ENCODE results near the gene STAMBPL1.

STAMBPL1 gene

GRCh38 chr10:88923520-88923919 lies 43.5 kb downstream of the STAMBPL1 start:
- no peak for DNase-seq (ENCODE audit: low spot score)
- Histone ChIP-seq H3K18ac (ENCODE audit: low read length) (no peak overlapping the region), H3K27me3 (ENCODE audit: control insufficient read depth in 3 of 3, insufficient read depth in 3 of 3, low read depth in 1 of 3, low read length in 3 of 3) (no peaks in the 10 kb centered on the region), H2AK5ac (ENCODE audit: low read depth, low read length) (no peak overlapping the region), H4K8ac (ENCODE audit: low read depth, low read length) (no peak overlapping the region), H4K91ac (ENCODE audit: low read depth, low read length, poor library complexity) (no peak overlapping the region), H2BK15ac (ENCODE audit: low read length) (no peak overlapping the region), H3K9ac (ENCODE audit: low read depth, low read length, poor library complexity) (no peak overlapping the region), H2AFZ (ENCODE audit: low read length) (no peak overlapping the region), H3K23ac (ENCODE audit: low read depth, low read length, poor library complexity) (no peak overlapping the region), H3K4me3 (ENCODE audit: low read length in 2 of 2) (no peak overlapping the region), H2BK120ac (ENCODE audit: low read depth, low read length) (no peak overlapping the region), H3K27ac (replicated peaks; ENCODE audit: low read length) (no peak overlapping the region), H3K36me3 (replicated peaks in 1 of 2; ENCODE audit: control insufficient read depth in 2 of 2, insufficient read depth in 2 of 2, low read length in 2 of 2) (no peaks in the 10 kb centered on the region), H2BK12ac (ENCODE audit: low read length) (no peak overlapping the region), H3K14ac (ENCODE audit: low read length) (no peak overlapping the region), H3K9me3 (replicated peaks in 1 of 2; ENCODE audit: control insufficient read depth in 2 of 2, insufficient read depth in 1 of 2, low read depth in 1 of 2, low read length in 2 of 2) (no peaks in the 10 kb centered on the region), H3K4ac (ENCODE audit: low read length) (no peak overlapping the region), H3K4me2 (ENCODE audit: insufficient read depth, low read length, poor library complexity, severe bottlenecking) (no peak overlapping the region), H2BK5ac (ENCODE audit: low read length) (no peak overlapping the region), H3K79me1 (ENCODE audit: low read depth, low read length) (no peaks in the 10 kb centered on the region), H3K4me1 (ENCODE audit: control insufficient read depth in 2 of 2, insufficient read depth in 1 of 2, low read depth in 1 of 2, low read length in 2 of 2) (no peaks in the 10 kb centered on the region)

- no CpG with 5 or more reads among the region's 6 CpGs for WGBS, 2 donors (ENCODE audit: extremely low coverage in 2 of 2, insufficient read length in 2 of 2, insufficient replicate concordance in 1 of 2)
- Histone ChIP-seq H2BK15ac (ENCODE audit: low read length) (no peak overlapping the region), H4K91ac (ENCODE audit: low read depth, low read length, poor library complexity) (no peak overlapping the region), H3K36me3 (replicated peaks in 1 of 2; ENCODE audit: control insufficient read depth in 2 of 2, insufficient read depth in 2 of 2, low read length in 2 of 2) (no peaks in the 10 kb centered on the region), H2BK5ac (ENCODE audit: low read length) (no peak overlapping the region), H2BK120ac (ENCODE audit: low read depth, low read length) (no peak overlapping the region), H3K4ac (ENCODE audit: low read length) (no peak overlapping the region), H3K18ac (ENCODE audit: low read length) (no peak overlapping the region), H2BK12ac (ENCODE audit: low read length) (no peak overlapping the region), H3K9ac (ENCODE audit: low read depth, low read length, poor library complexity) (no peak overlapping the region), H3K4me2 (ENCODE audit: insufficient read depth, low read length, poor library complexity, severe bottlenecking) (no peak overlapping the region), H3K23ac (ENCODE audit: low read depth, low read length, poor library complexity) (no peak overlapping the region), H3K4me1 (ENCODE audit: control insufficient read depth in 2 of 2, insufficient read depth in 1 of 2, low read depth in 1 of 2, low read length in 2 of 2) (no peaks in the 10 kb centered on the region), H3K79me1 (ENCODE audit: low read depth, low read length) (no peaks in the 10 kb centered on the region), H3K4me3 (ENCODE audit: low read length in 2 of 2) (no peak overlapping the region), H2AK5ac (ENCODE audit: low read depth, low read length) (no peak overlapping the region), H4K8ac (ENCODE audit: low read depth, low read length) (no peak overlapping the region), H3K27ac (replicated peaks; ENCODE audit: low read length) (no peak overlapping the region), H3K27me3 (ENCODE audit: control insufficient read depth in 3 of 3, insufficient read depth in 3 of 3, low read depth in 1 of 3, low read length in 3 of 3) (no peaks in the 10 kb centered on the region), H3K9me3 (replicated peaks in 1 of 2; ENCODE audit: control insufficient read depth in 2 of 2, insufficient read depth in 1 of 2, low read depth in 1 of 2, low read length in 2 of 2) (no peaks in the 10 kb centered on the region), H2AFZ (ENCODE audit: low read length) (no peak overlapping the region), H3K14ac (ENCODE audit: low read length) (no peak overlapping the region)
- no peak for DNase-seq (ENCODE audit: low spot score)
These were observed 46.7 kb downstream of the STAMBPL1 start for GRCh38 chr10:88926566-88927415.

DNA sequence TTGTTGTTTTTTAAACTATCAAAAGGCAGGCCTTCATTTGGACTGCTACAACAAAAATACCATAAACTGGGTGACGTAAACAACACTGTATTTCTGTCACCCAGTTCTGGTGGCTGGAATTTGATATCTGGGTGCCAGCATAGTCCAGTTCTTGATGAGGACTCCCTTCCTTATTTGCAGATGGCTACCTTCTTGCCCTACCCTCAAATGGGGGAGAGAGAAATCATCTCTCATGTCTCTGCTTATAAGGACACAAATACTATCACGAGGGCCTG lies 47.3 kb downstream of the STAMBPL1 start:
- Histone ChIP-seq H3K4me1 (ENCODE audit: control insufficient read depth in 2 of 2, insufficient read depth in 1 of 2, low read depth in 1 of 2, low read length in 2 of 2) (peaks cover 0 to under 1% of the 10 kb centered on the region in 2 donors), H2BK5ac (ENCODE audit: low read length) (no peak overlapping the region), H3K36me3 (replicated peaks in 1 of 2; ENCODE audit: control insufficient read depth in 2 of 2, insufficient read depth in 2 of 2, low read length in 2 of 2) (no peaks in the 10 kb centered on the region), H3K18ac (ENCODE audit: low read length) (no peak overlapping the region), H2BK120ac (ENCODE audit: low read depth, low read length) (no peak overlapping the region), H3K4me3 (ENCODE audit: low read length in 2 of 2) (no peak overlapping the region), H3K79me1 (ENCODE audit: low read depth, low read length) (no peaks in the 10 kb centered on the region), H2BK15ac (ENCODE audit: low read length) (no peak overlapping the region), H3K4ac (ENCODE audit: low read length) (no peak overlapping the region), H3K14ac (ENCODE audit: low read length) (no peak overlapping the region), H3K27me3 (ENCODE audit: control insufficient read depth in 3 of 3, insufficient read depth in 3 of 3, low read depth in 1 of 3, low read length in 3 of 3) (no peaks in the 10 kb centered on the region), H2AFZ (ENCODE audit: low read length) (no peak overlapping the region), H4K91ac (ENCODE audit: low read depth, low read length, poor library complexity) (no peak overlapping the region), H3K4me2 (ENCODE audit: insufficient read depth, low read length, poor library complexity, severe bottlenecking) (no peak overlapping the region), H3K23ac (ENCODE audit: low read depth, low read length, poor library complexity) (no peak overlapping the region), H3K9me3 (replicated peaks in 1 of 2; ENCODE audit: control insufficient read depth in 2 of 2, insufficient read depth in 1 of 2, low read depth in 1 of 2, low read length in 2 of 2) (no peaks in the 10 kb centered on the region), H4K8ac (ENCODE audit: low read depth, low read length) (no peak overlapping the region), H3K9ac (ENCODE audit: low read depth, low read length, poor library complexity) (no peak overlapping the region), H2BK12ac (ENCODE audit: low read length) (no peak overlapping the region), H2AK5ac (ENCODE audit: low read depth, low read length) (no peak overlapping the region), H3K27ac (replicated peaks; ENCODE audit: low read length) (no peak overlapping the region)
- no peak for DNase-seq (ENCODE audit: low spot score)
- WGBS, 2 donors (ENCODE audit: extremely low coverage in 2 of 2, insufficient read length in 2 of 2, insufficient replicate concordance in 1 of 2), result no CpG with 5 or more reads among the region's 2 CpGs

GRCh38 chr10:88928254-88928653 lies 48.2 kb downstream of the STAMBPL1 start:
- H2BK12ac ChIP-seq (ENCODE audit: low read length), result no peak overlapping the region
- H2BK5ac ChIP-seq (ENCODE audit: low read length), result no peak overlapping the region
- H3K27me3 ChIP-seq (ENCODE audit: control insufficient read depth in 3 of 3, insufficient read depth in 3 of 3, low read depth in 1 of 3, low read length in 3 of 3), result no peaks in the 10 kb centered on the region
- no peaks in the 10 kb centered on the region for H3K79me1 ChIP-seq (ENCODE audit: low read depth, low read length)
- WGBS, 2 donors (ENCODE audit: extremely low coverage in 2 of 2, insufficient read length in 2 of 2, insufficient replicate concordance in 1 of 2), result no CpG with 5 or more reads among the region's 2 CpGs
- no peak overlapping the region for H3K27ac ChIP-seq (replicated peaks; ENCODE audit: low read length)
- no peak overlapping the region for H3K4ac ChIP-seq (ENCODE audit: low read length)
- H4K8ac ChIP-seq (ENCODE audit: low read depth, low read length), result no peak overlapping the region
- H2AFZ ChIP-seq (ENCODE audit: low read length), result no peak overlapping the region
- no peak overlapping the region for H3K23ac ChIP-seq (ENCODE audit: low read depth, low read length, poor library complexity)
- DNase-seq (ENCODE audit: low spot score), result no peak
- peaks cover 0 to 2% of the 10 kb centered on the region in 2 donors for H3K4me1 ChIP-seq (ENCODE audit: control insufficient read depth in 2 of 2, insufficient read depth in 1 of 2, low read depth in 1 of 2, low read length in 2 of 2)
- no peak overlapping the region for H4K91ac ChIP-seq (ENCODE audit: low read depth, low read length, poor library complexity)
- H3K9ac ChIP-seq (ENCODE audit: low read depth, low read length, poor library complexity), result no peak overlapping the region
- no peak overlapping the region for H3K4me2 ChIP-seq (ENCODE audit: insufficient read depth, low read length, poor library complexity, severe bottlenecking)
- no peak overlapping the region for H3K14ac ChIP-seq (ENCODE audit: low read length)
- H3K4me3 ChIP-seq (ENCODE audit: low read length in 2 of 2), result no peak overlapping the region
- H2BK120ac ChIP-seq (ENCODE audit: low read depth, low read length), result no peak overlapping the region
- H3K18ac ChIP-seq (ENCODE audit: low read length), result no peak overlapping the region
- no peaks in the 10 kb centered on the region for H3K9me3 ChIP-seq (replicated peaks in 1 of 2; ENCODE audit: control insufficient read depth in 2 of 2, insufficient read depth in 1 of 2, low read depth in 1 of 2, low read length in 2 of 2)
- no peaks in the 10 kb centered on the region for H3K36me3 ChIP-seq (replicated peaks in 1 of 2; ENCODE audit: control insufficient read depth in 2 of 2, insufficient read depth in 2 of 2, low read length in 2 of 2)
- no peak overlapping the region for H2AK5ac ChIP-seq (ENCODE audit: low read depth, low read length)
- H2BK15ac ChIP-seq (ENCODE audit: low read length), result no peak overlapping the region
